OCI-LY7 (cell line): ENCODE data around the gene RITA1.

Source experiments
- EZH2phosphoT487 ChIP-seq: fragments of 200-600 bp; sonication (generic); IDR thresholded peaks from 2 replicates; pipeline ENCODE4 v1.6.1; 2018; ENCODE audit warnings: low read depth, borderline replicate concordance, mild to moderate bottlenecking, mixed run types, antibody characterized with exemption, low read length, moderate library complexity, mixed read lengths
- TF ChIP-seq, protein P1 (sequence below): fragments of 200-600 bp; sonication (generic); conservative IDR thresholded peaks from 2 replicates; pipeline ENCODE4 v1.5.1; 2014; ENCODE audit warnings: mild to moderate bottlenecking, antibody characterized with exemption, low read length, moderate library complexity, mixed read lengths

DNA sequence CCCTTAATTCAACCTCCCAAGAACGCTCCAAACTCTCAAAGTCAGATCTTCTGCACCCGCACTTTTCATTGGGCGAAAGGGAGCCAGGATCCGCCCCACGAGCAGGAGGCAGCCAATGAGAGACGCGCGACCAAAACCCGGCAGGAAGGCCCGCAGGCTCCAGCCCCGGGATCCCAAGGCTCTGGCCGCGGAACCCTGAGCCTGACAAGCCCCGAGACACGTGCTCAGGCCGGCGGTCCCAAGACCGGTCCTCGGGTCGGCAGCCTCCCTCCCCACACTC lies 681 bp upstream of the RITA1 start:
- TF ChIP-seq, protein P1, sequence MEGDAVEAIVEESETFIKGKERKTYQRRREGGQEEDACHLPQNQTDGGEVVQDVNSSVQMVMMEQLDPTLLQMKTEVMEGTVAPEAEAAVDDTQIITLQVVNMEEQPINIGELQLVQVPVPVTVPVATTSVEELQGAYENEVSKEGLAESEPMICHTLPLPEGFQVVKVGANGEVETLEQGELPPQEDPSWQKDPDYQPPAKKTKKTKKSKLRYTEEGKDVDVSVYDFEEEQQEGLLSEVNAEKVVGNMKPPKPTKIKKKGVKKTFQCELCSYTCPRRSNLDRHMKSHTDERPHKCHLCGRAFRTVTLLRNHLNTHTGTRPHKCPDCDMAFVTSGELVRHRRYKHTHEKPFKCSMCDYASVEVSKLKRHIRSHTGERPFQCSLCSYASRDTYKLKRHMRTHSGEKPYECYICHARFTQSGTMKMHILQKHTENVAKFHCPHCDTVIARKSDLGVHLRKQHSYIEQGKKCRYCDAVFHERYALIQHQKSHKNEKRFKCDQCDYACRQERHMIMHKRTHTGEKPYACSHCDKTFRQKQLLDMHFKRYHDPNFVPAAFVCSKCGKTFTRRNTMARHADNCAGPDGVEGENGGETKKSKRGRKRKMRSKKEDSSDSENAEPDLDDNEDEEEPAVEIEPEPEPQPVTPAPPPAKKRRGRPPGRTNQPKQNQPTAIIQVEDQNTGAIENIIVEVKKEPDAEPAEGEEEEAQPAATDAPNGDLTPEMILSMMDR = no peak
- TF ChIP-seq EZH2phosphoT487 = no peak
